Non-pigmented ciliary epithelial cell (primary cell): ENCODE results near the gene RWDD1.
"Not testable (repeated sequence)": the region's sequence is repeated elsewhere in the genome, so short reads cannot be mapped to it uniquely, and the experiment has no call there.

Experiments
- DNase-seq: peaks from one replicate; pipeline ENCODE4 v3.0.0-alpha.2; 2010; ENCODE audit warnings: low read depth

RWDD1 gene

GRCh38 chr6:116561377-116562018 lies 9.8 kb upstream of the RWDD1 start:
- no peak for DNase-seq

- no peak for DNase-seq
Measured at GRCh38 chr6:116562019-116562403, 9.3 kb upstream of the RWDD1 start.

- no peak for DNase-seq
Measured at GRCh38 chr6:116562614-116563013, 8.7 kb upstream of the RWDD1 start.

GRCh38 chr6:116563830-116564229 lies 7.5 kb upstream of the RWDD1 start:
- DNase-seq: no peak

GRCh38 chr6:116564311-116564710 lies 7.0 kb upstream of the RWDD1 start:
- no peak for DNase-seq

GRCh38 chr6:116564921-116565872 lies 6.1 kb upstream of the RWDD1 start:
- DNase-seq: no peak

- no peak for DNase-seq
Measured at GRCh38 chr6:116568111-116568510, 3.2 kb upstream of the RWDD1 start.

- DNase-seq: no peak
Measured at GRCh38 chr6:116568821-116569755, 2.2 kb upstream of the RWDD1 start.

GRCh38 chr6:116571683-116572000 lies 338 bp downstream of the RWDD1 start:
- DNase-seq: no peak

GRCh38 chr6:116572162-116572561 lies 858 bp downstream of the RWDD1 start:
- no peak for DNase-seq

- no peak for DNase-seq
Measured at GRCh38 chr6:116575227-116575626, 3.9 kb downstream of the RWDD1 start.

GRCh38 chr6:116577486-116577885 lies 6.2 kb downstream of the RWDD1 start:
- no peak for DNase-seq

GRCh38 chr6:116578335-116578734 lies 7.0 kb downstream of the RWDD1 start:
- DNase-seq: no peak

- DNase-seq: no peak
Measured at GRCh38 chr6:116579143-116579542, 7.8 kb downstream of the RWDD1 start.

GRCh38 chr6:116580198-116580597 lies 8.9 kb downstream of the RWDD1 start:
- peak; percentile 62 for DNase-seq

- no peak for DNase-seq
Measured at GRCh38 chr6:116586276-116586675, 15.0 kb downstream of the RWDD1 start.

GRCh38 chr6:116586738-116587137 lies 15.4 kb downstream of the RWDD1 start:
- DNase-seq: no peak

GRCh38 chr6:116595247-116595646 lies 23.9 kb downstream of the RWDD1 start:
- DNase-seq: no peak

- DNase-seq: no peak
Measured at GRCh38 chr6:116596815-116597214, 25.5 kb downstream of the RWDD1 start.

GRCh38 chr6:116603916-116604315 lies 32.6 kb downstream of the RWDD1 start:
- DNase-seq: not testable (repeated sequence)

GRCh38 chr6:116604868-116605267 lies 33.6 kb downstream of the RWDD1 start:
- DNase-seq: not testable (repeated sequence)

GRCh38 chr6:116605935-116606334 lies 34.6 kb downstream of the RWDD1 start:
- DNase-seq: no peak
